Heart left ventricle (tissue), 16 donors: ENCODE measurements around the gene PKIB. TPM values are rescaled to one million over a fixed set of nuclear protein-coding genes. Genes with fewer than 3 reads are reported as not detected.

ENCODE experiments used
- ATAC-seq, 4 donors: fragments of 200-7000 bp; cut with Tn5 transposase; one replicate each; pipeline ENCODE4 v1.9.1; 2020 to 2022; ENCODE audit warnings: moderate library complexity in 4 of 4, mild to moderate bottlenecking in 3 of 4, moderate number of reproducible peaks in 1 of 4
- DNase-seq, 5 donors: peaks; one replicate each; pipeline ENCODE4 v3.0.0-alpha.2; 2020
- H3K27ac ChIP-seq, 12 donors: fragments of 200-600 bp; sonication (generic) in 4 of 12; one replicate each; pipeline versions ENCODE4 v1.5.0 to v1.8.0; 2016 to 2022; ENCODE audit warnings: mild to moderate bottlenecking in 2 of 12
- H3K27me3 ChIP-seq, 9 donors: fragments of 200-600 bp; sonication (generic) in 2 of 9; one replicate each; pipeline versions ENCODE4 v1.5.1 to v1.8.0; 2016 to 2022; ENCODE audit warnings: mild to moderate bottlenecking in 3 of 9
- H3K36me3 ChIP-seq, 9 donors: fragments of 200-600 bp; sonication (generic) in 2 of 9; one replicate each; pipeline versions ENCODE4 v1.5.0 to v1.8.0; 2018 to 2022; ENCODE audit warnings: mild to moderate bottlenecking in 2 of 9
- H3K4me1 ChIP-seq, 12 donors: fragments of 200-600 bp; sonication (generic) in 4 of 12; one replicate each; pipeline versions ENCODE4 v1.5.0 to v1.8.0; 2016 to 2022; ENCODE audit warnings: mild to moderate bottlenecking in 3 of 12
- H3K4me3 ChIP-seq, 12 donors: fragments of 200-600 bp; sonication (generic) in 4 of 12; one replicate each; pipeline versions ENCODE4 v1.5.0 to v1.8.0; 2017 to 2022; ENCODE audit warnings: mild to moderate bottlenecking in 9 of 12, moderate library complexity in 4 of 12
- H3K9me3 ChIP-seq, 12 donors: fragments of 200-600 bp; sonication (generic) in 4 of 12; one replicate each; pipeline versions ENCODE4 v1.5.0 to v1.8.0; 2016 to 2022; ENCODE audit warnings: mild to moderate bottlenecking in 1 of 12
- POLR2A ChIP-seq, 2 donors: fragments of 450-650 bp; IDR thresholded peaks; one replicate each; pipeline ENCODE4 v1.6.1; 2017; ENCODE audit warnings: antibody characterized with exemption in 2 of 2, mild to moderate bottlenecking in 2 of 2, moderate library complexity in 2 of 2
- WGBS, 4 donors: extraction: QIAGEN DNeasy Blood & Tissue Kit in 2 of 4; methylation state at CpG; one replicate each; pipeline versions ENCODE4 v1.1.5 to v1.1.7; 2013 to 2018; 5-methylcytosine and 5-hydroxymethylcytosine counted together
- intact Hi-C, 10 donors: fragments of 100-400 bp; cut with DNase I; formaldehyde crosslinking; loops; one replicate each; pipeline versions ENCODE4 v1.11.1 to v1.14.2; 2022
- polyA plus RNA-seq, 2 donors: library from polyadenylated mRNA; stranded (reverse); fragments of 200-250 nt; gene quantifications; one replicate each; pipeline ENCODE4 v1.2.3, GENCODE V29; 2013
- total RNA-seq, 9 donors: library from RNA; depleted of rRNA in 2 of 9; stranded (reverse); fragments of >200 nt in 2 of 9; fragmentation: NEBNext Ultra II Directional in 3 of 9; extraction: Animal tissue kit (Norgen Biotek cat#: 25700) in 3 of 9; gene quantifications; one replicate each; pipeline versions ENCODE4 v1.1.0 to v1.2.4, GENCODE V29; 2016 to 2023
- TF ChIP-seq, protein P1 (sequence below), 12 donors: fragments of 200-600 bp; sonication (generic) in 4 of 12; IDR thresholded peaks; one replicate each; pipeline versions ENCODE4 v1.5.0 to v1.8.0; 2018 to 2022; ENCODE audit warnings: antibody characterized with exemption in 12 of 12, mild to moderate bottlenecking in 5 of 12
- donor health status: ischemic (EF 13 %, LVEDD 7.1; RV severe dilation, severe dysfunction).
- donor health status: healthy with polysubstance abuse.
- donor health status: DM: no; HTN: yes; CAD: no.
- donor health status: DM: no; HTN: no; CAD: no.
- donor health status: ischemic (EF 25% LVEDD 6.9; RV normal size, moderate dysfunction).
- donor health status: ischemic (EF 25% LVEDD 5.7; RV mildly dilated, moderate dysfunction).
- donor health status: healthy.
- donor health status: DM: yes; HTN: yes; CAD: no.
- donor health status: ischemic (EF 35%, LVEDD 5.7; RV mildly dilated, moderate dysfunction).
- donor health status: nonischemic (EF 11% LVEDD 7.7; RV severe dilation, severe dysfunction).
- donor health status: DM: yes; HTN: yes; CAD: no.
- donor health status: PGD.
- donor health status: ischemic (EF 29% LVEDD 5.4; RV normal size, mild dysfunction).
- donor health status: nonischemic (EF 23%, LVEDD 6.1; RV moderate dilation, normal function).

The PKIB gene
- total and polyA plus RNA-seq, 11 donors = 0.27 to 0.96 (median 0.50) TPM; not detected in 4

- no peaks in the 10 kb centered on the region for H3K9me3 ChIP-seq
- H3K36me3 ChIP-seq = no peaks in the 10 kb centered on the region
- 87 to 89% (median 88%) methylated on average over 4 of the region's 4 CpGs for WGBS, 4 donors
- intact Hi-C loops = loop anchor here in 5 of 10 donors (5.0 kb wide), 1 partner anchor 88 kb away; no protein-coding TSS in a partner anchor
- DNase-seq = no peak
- no peak overlapping the region for H3K27ac ChIP-seq
- ATAC-seq = no peak
- no peak overlapping the region for H3K4me3 ChIP-seq
- no peaks in the 10 kb centered on the region for H3K27me3 ChIP-seq
- TF ChIP-seq POLR2A (IDR thresholded peaks at IDR 0.05) = no peak
- TF ChIP-seq, protein P1, sequence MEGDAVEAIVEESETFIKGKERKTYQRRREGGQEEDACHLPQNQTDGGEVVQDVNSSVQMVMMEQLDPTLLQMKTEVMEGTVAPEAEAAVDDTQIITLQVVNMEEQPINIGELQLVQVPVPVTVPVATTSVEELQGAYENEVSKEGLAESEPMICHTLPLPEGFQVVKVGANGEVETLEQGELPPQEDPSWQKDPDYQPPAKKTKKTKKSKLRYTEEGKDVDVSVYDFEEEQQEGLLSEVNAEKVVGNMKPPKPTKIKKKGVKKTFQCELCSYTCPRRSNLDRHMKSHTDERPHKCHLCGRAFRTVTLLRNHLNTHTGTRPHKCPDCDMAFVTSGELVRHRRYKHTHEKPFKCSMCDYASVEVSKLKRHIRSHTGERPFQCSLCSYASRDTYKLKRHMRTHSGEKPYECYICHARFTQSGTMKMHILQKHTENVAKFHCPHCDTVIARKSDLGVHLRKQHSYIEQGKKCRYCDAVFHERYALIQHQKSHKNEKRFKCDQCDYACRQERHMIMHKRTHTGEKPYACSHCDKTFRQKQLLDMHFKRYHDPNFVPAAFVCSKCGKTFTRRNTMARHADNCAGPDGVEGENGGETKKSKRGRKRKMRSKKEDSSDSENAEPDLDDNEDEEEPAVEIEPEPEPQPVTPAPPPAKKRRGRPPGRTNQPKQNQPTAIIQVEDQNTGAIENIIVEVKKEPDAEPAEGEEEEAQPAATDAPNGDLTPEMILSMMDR (IDR thresholded peaks at IDR 0.05) = no peak
- peaks cover 0 to 21% (median 0%) of the 10 kb centered on the region in 12 donors for H3K4me1 ChIP-seq
Measured at GRCh38 chr6:122749451-122750050, 139.3 kb downstream of the PKIB start.

- no peak for ATAC-seq
- TF ChIP-seq POLR2A (IDR thresholded peaks at IDR 0.05) = no peak
- 62 to 71% (median 68%) methylated on average over 3 of the region's 3 CpGs for WGBS, 4 donors
- H3K9me3 ChIP-seq = no peaks in the 10 kb centered on the region
- no peak overlapping the region for H3K27ac ChIP-seq
- H3K27me3 ChIP-seq = no peaks in the 10 kb centered on the region
- peaks cover 0 to 21% (median 0%) of the 10 kb centered on the region in 12 donors for H3K4me1 ChIP-seq
- H3K4me3 ChIP-seq = no peak overlapping the region
- H3K36me3 ChIP-seq = no peaks in the 10 kb centered on the region
- intact Hi-C loops = no loop called here
- no peak for DNase-seq
Measured at GRCh38 chr6:122751326-122751725, 141.1 kb downstream of the PKIB start.

GRCh38 chr6:122752459-122752858, 142.3 kb downstream of the PKIB start:
- Histone ChIP-seq H3K9me3 (no peaks in the 10 kb centered on the region), H3K27me3 (no peaks in the 10 kb centered on the region), H3K27ac (no peak overlapping the region), H3K4me3 (no peak overlapping the region), H3K4me1 (peaks cover 0 to 21% (median 0%) of the 10 kb centered on the region in 12 donors), H3K36me3 (no peaks in the 10 kb centered on the region)
- intact Hi-C loops = no loop called here
- ATAC-seq = no peak
- TF ChIP-seq, protein P1 (IDR thresholded peaks at IDR 0.05) = no peak
- no peak for TF ChIP-seq POLR2A (IDR thresholded peaks at IDR 0.05)
- 47 to 86% (median 66%) methylated on average over 1 of the region's 1 CpG for WGBS, 4 donors
- no peak for DNase-seq

DNA sequence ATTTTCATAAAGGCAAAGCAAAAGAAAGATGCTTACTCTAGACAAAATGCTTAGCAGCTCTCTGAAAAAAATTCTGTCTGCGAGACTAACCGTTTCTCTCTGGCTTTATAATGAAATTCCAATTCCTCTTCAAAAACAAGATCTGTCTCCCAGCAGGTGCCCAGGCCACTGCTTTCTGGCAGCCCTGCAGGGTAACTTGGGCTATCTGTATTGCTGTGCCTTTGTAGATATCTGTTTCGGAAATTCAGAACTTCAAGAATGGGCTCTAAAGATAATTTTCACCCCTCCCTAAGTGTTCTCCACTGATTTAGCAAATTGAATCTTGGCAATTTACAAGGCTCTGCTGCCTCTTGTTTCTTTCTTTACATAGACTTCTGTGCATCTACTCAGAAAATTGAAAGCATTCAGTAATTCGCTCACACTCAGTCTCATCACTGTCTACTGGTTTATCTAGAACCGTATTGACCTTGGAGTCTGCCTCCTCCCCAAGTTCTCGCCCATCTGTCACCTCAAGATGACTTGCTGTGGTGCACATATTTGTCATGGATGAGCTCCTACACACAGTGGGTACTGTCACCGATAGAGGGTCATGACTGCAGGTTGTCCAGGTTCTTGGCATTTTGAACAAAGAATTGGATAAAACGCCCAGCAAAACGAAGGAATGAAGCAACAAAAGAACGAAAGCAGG, 142.9 kb downstream of the PKIB start:
- no peaks in the 10 kb centered on the region for H3K36me3 ChIP-seq
- no peak for ATAC-seq
- DNase-seq = no peak
- H3K9me3 ChIP-seq = no peaks in the 10 kb centered on the region
- WGBS, 4 donors = 78 to 84% (median 79%) methylated on average over 10 of the region's 10 CpGs
- H3K27ac ChIP-seq = no peak overlapping the region
- TF ChIP-seq POLR2A (IDR thresholded peaks at IDR 0.05) = no peak
- TF ChIP-seq, protein P1 (IDR thresholded peaks at IDR 0.05) = no peak
- H3K4me3 ChIP-seq = peak overlapping the region in 5 of 12 donors; percentile 1 to 41 (median 21)
- intact Hi-C loops = no loop called here
- peaks cover 0 to 21% (median 0%) of the 10 kb centered on the region in 12 donors for H3K4me1 ChIP-seq
- H3K27me3 ChIP-seq = no peaks in the 10 kb centered on the region
